ENCODE data around the gene FRK. TPM values are rescaled to one million over a fixed set of nuclear protein-coding genes. Genes with fewer than 3 reads are reported as not detected.

FRK gene
- total and polyA plus RNA-seq, 7 donors: 0.16 to 6.5 (median 0.71) TPM

GRCh38 chr6:116057766-116058165 is 2.9 kb downstream of the FRK start:
- H3K9me3 ChIP-seq: no peaks in the 10 kb centered on the region
- H3K4me3 ChIP-seq: no peak overlapping the region
- no peak for TF ChIP-seq POLR2A (IDR thresholded peaks at IDR 0.05)
- TF ChIP-seq, protein P1, sequence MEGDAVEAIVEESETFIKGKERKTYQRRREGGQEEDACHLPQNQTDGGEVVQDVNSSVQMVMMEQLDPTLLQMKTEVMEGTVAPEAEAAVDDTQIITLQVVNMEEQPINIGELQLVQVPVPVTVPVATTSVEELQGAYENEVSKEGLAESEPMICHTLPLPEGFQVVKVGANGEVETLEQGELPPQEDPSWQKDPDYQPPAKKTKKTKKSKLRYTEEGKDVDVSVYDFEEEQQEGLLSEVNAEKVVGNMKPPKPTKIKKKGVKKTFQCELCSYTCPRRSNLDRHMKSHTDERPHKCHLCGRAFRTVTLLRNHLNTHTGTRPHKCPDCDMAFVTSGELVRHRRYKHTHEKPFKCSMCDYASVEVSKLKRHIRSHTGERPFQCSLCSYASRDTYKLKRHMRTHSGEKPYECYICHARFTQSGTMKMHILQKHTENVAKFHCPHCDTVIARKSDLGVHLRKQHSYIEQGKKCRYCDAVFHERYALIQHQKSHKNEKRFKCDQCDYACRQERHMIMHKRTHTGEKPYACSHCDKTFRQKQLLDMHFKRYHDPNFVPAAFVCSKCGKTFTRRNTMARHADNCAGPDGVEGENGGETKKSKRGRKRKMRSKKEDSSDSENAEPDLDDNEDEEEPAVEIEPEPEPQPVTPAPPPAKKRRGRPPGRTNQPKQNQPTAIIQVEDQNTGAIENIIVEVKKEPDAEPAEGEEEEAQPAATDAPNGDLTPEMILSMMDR (IDR thresholded peaks at IDR 0.05): no peak
- TF ChIP-seq POLR2AphosphoS5 (IDR thresholded peaks at IDR 0.05): no peak
- H3K36me3 ChIP-seq: no peaks in the 10 kb centered on the region
- no peaks in the 10 kb centered on the region for H3K4me1 ChIP-seq
- H3K27ac ChIP-seq: no peak overlapping the region
- H3K27me3 ChIP-seq: no peaks in the 10 kb centered on the region
- 24 to 75% methylated on average over 2 of the region's 2 CpGs for WGBS, 2 donors
- intact Hi-C loops (cut with DNase I): no loop called here
- DNase-seq: no peak

DNA sequence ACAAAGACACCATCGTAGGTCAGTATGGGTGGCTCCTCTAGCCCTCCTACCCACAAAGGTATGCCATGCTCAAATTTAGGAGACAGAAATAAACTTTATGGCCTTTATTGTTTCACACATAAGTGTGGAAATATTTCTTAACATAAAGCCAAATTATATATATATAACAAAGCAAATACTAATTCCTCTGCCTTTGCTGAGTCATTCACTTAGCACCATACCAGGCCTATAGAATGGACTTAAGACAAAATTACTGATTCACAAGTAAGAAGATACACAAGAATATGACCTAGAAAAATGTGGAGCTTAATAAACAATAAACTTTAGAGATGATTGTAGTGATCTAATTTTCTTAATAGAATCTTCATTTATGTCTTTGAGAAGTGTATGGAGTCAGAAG is 5.2 kb downstream of the FRK start:
- intact Hi-C loops (cut with DNase I): no loop called here

GRCh38 chr6:116051244-116051643 is 9.4 kb downstream of the FRK start:
- WGBS, 2 donors: 79 to 96% methylated on average over 3 of the region's 3 CpGs
- no peak for DNase-seq
- no peak for TF ChIP-seq EP300 (IDR thresholded peaks at IDR 0.05)
- TF ChIP-seq, protein P1 (IDR thresholded peaks at IDR 0.05): no peak
- TF ChIP-seq POLR2A (IDR thresholded peaks at IDR 0.05): no peak
- no peak overlapping the region for H3K27ac ChIP-seq
- H3K27me3 ChIP-seq: no peaks in the 10 kb centered on the region
- H3K4me3 ChIP-seq: no peak overlapping the region
- no peaks in the 10 kb centered on the region for H3K4me1 ChIP-seq
- intact Hi-C loops (cut with DNase I): no loop called here
- no peaks in the 10 kb centered on the region for H3K36me3 ChIP-seq
- peaks cover 0 to under 1% (median 0%) of the 10 kb centered on the region in 4 donors for H3K9me3 ChIP-seq

More for the DNA sequence above, 5.2 kb downstream of the FRK start:
- Histone ChIP-seq H3K9me3 (no peaks in the 10 kb centered on the region), H3K4me3 (no peak overlapping the region), H3K4me1 (no peaks in the 10 kb centered on the region), H3K36me3 (no peaks in the 10 kb centered on the region), H3K27ac (no peak overlapping the region), H3K27me3 (no peaks in the 10 kb centered on the region)
- WGBS, 2 donors: 56 to 90% methylated on average over 1 of the region's 1 CpG
- TF ChIP-seq, protein P1 (IDR thresholded peaks at IDR 0.05): no peak
- no peak for TF ChIP-seq POLR2A (IDR thresholded peaks at IDR 0.05)
- no peak for TF ChIP-seq POLR2AphosphoS5 (IDR thresholded peaks at IDR 0.05)
- no peak for TF ChIP-seq EP300 (IDR thresholded peaks at IDR 0.05)
- no peak for DNase-seq

- no peaks in the 10 kb centered on the region for H3K27me3 ChIP-seq
- WGBS, 2 donors: 90 to 92% methylated on average over 1 of the region's 1 CpG
- no peak for TF ChIP-seq POLR2A (IDR thresholded peaks at IDR 0.05)
- no peak for TF ChIP-seq POLR2AphosphoS5 (IDR thresholded peaks at IDR 0.05)
- no peak for TF ChIP-seq EP300 (IDR thresholded peaks at IDR 0.05)
- TF ChIP-seq, protein P1 (IDR thresholded peaks at IDR 0.05): no peak
- no peaks in the 10 kb centered on the region for H3K4me1 ChIP-seq
- H3K36me3 ChIP-seq: no peaks in the 10 kb centered on the region
- H3K4me3 ChIP-seq: no peak overlapping the region
- DNase-seq: no peak
- intact Hi-C loops (cut with DNase I): no loop called here
- no peak overlapping the region for H3K27ac ChIP-seq
- H3K9me3 ChIP-seq: peaks cover 0 to 3% (median 0%) of the 10 kb centered on the region in 4 donors
These were observed 10.0 kb downstream of the FRK start for GRCh38 chr6:116050737-116051136.

DNA sequence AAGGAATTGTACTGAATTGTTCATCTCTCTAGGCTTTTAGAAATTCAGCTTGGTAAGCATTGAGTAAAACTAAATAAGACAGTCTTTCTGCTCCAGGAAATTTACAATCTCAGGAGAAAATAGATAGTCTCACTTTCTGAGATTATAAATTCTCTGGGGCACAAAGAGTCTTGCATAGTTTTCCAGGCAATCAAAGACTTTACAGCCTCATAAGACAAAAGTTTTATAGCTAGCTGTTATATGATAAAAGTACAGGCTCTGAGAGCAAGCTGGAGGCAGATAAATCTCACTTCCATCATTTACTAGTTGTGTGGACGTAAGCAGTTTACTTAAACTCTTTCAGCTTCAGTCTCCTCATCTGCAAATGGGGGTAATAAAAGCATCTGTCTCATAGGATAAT is 11.4 kb downstream of the FRK start:
- TF ChIP-seq POLR2A (IDR thresholded peaks at IDR 0.05) (no peak), EP300 (IDR thresholded peaks at IDR 0.05) (no peak), POLR2AphosphoS5 (IDR thresholded peaks at IDR 0.05) (no peak)
- TF ChIP-seq, protein P1 (IDR thresholded peaks at IDR 0.05): no peak
- Histone ChIP-seq H3K9me3 (peaks cover 0 to 3% (median 0%) of the 10 kb centered on the region in 4 donors), H3K4me1 (no peaks in the 10 kb centered on the region), H3K27ac (no peak overlapping the region), H3K27me3 (no peaks in the 10 kb centered on the region), H3K4me3 (no peak overlapping the region), H3K36me3 (no peaks in the 10 kb centered on the region)
- WGBS, 2 donors: 24 to 57% methylated on average over 1 of the region's 1 CpG
- intact Hi-C loops (cut with DNase I): no loop called here
- no peak for DNase-seq

Data from sigmoid colon (tissue), 7 donors.